K562 (cell line): ENCODE measurements around the gene ST6GALNAC2. TPM values are rescaled to one million over a fixed set of nuclear protein-coding genes. Genes with fewer than 3 reads are reported as not detected.

Experiments
- ARHGAP35 ChIP-seq: fragments of 450-650 bp; IDR thresholded peaks from 2 replicates; pipeline ENCODE4 v1.6.1; 2018; ENCODE audit not compliant: partially characterized antibody
- ARID3B ChIP-seq: fragments of 250-450 bp; sonication (Bioruptor Pico); IDR thresholded peaks from 2 replicates; pipeline ENCODE4 v1.4.0; 2020; ENCODE audit warnings: borderline replicate concordance
- ASH1L ChIP-seq: fragments of 450-650 bp; IDR thresholded peaks from 2 replicates; pipeline ENCODE4 v1.6.1; 2018; ENCODE audit warnings: borderline replicate concordance, mild to moderate bottlenecking, low read depth; ENCODE audit not compliant: partially characterized antibody
- CREB5 ChIP-seq: fragments of 250-450 bp; sonication (Bioruptor Pico); IDR thresholded peaks from 2 replicates; pipeline ENCODE4 v1.5.0; 2020; ENCODE audit warnings: mild to moderate bottlenecking
- CXXC5 ChIP-seq: fragments of 250-450 bp; sonication (Bioruptor Pico); IDR thresholded peaks from 2 replicates; pipeline ENCODE4 v1.8.0; 2022; ENCODE audit warnings: inconsistent platforms, mild to moderate bottlenecking, moderate library complexity
- FOXM1 ChIP-seq, 2 experiments: fragments of 450-650 bp in 1 of 2; sonication (generic) in 1 of 2; formaldehyde crosslinking in 1 of 2; IDR thresholded peaks; 2 replicates each; pipeline versions ENCODE4 v1.6.1 to v1.9.0; 2017 to 2022; ENCODE audit warnings: low read depth in 2 of 2, mild to moderate bottlenecking in 2 of 2, missing genetic modification reagents in 1 of 2, moderate library complexity in 1 of 2
- HDAC3 ChIP-seq: fragments of 450-650 bp; IDR thresholded peaks from 2 replicates; pipeline ENCODE4 v1.6.1; 2018; ENCODE audit warnings: borderline replicate concordance, mild to moderate bottlenecking, moderate library complexity; ENCODE audit not compliant: partially characterized antibody
- HMGN3 ChIP-seq: IDR thresholded peaks from 2 replicates; pipeline ENCODE4 v1.6.1; 2011; ENCODE audit warnings: borderline replicate concordance, low read depth, mild to moderate bottlenecking, mixed read lengths, low read length; ENCODE audit not compliant: insufficient read length; ENCODE audit errors: extremely low read depth
- ILF3 ChIP-seq: fragments of 450-650 bp; IDR thresholded peaks from 2 replicates; pipeline ENCODE4 v1.6.1; 2018; ENCODE audit warnings: antibody characterized with exemption, mild to moderate bottlenecking, moderate library complexity, borderline replicate concordance
- MEF2D ChIP-seq: conservative IDR thresholded peaks from 2 replicates; pipeline ENCODE4 v1.6.1; 2016; ENCODE audit warnings: low read depth, missing genetic modification characterization, missing compliant biosample characterization
- MTA2 ChIP-seq: fragments of 450-650 bp; IDR thresholded peaks from 2 replicates; pipeline ENCODE4 v1.6.1; 2016; ENCODE audit warnings: low read depth
- MYBL2 ChIP-seq, 2 experiments: fragments of 450-650 bp in 1 of 2; sonication (generic) in 1 of 2; formaldehyde crosslinking in 1 of 2; IDR thresholded peaks; 2 replicates each; pipeline versions ENCODE4 v1.6.1 to v1.8.1; 2017 to 2022; ENCODE audit warnings: borderline replicate concordance in 1 of 2, inconsistent platforms in 1 of 2, low read depth in 1 of 2, mild to moderate bottlenecking in 1 of 2, missing genetic modification reagents in 1 of 2, moderate library complexity in 1 of 2
- RBM25 ChIP-seq: fragments of 200-400 bp; formaldehyde crosslinking; IDR thresholded peaks from 2 replicates; pipeline ENCODE4 v1.6.1; 2018; ENCODE audit warnings: low read length, low read depth, moderate library complexity; ENCODE audit not compliant: severe bottlenecking
- SIN3A ChIP-seq, 2 experiments: fragments of 150-350 bp in 1 of 2; IDR thresholded peaks; 2 replicates each; pipeline ENCODE4 v1.6.1; 2011 to 2016; ENCODE audit warnings: borderline replicate concordance in 2 of 2, low read depth in 2 of 2, low read length in 2 of 2, mild to moderate bottlenecking in 2 of 2, moderate library complexity in 2 of 2; ENCODE audit not compliant: control insufficient read depth in 1 of 2
- SMAD1 ChIP-seq: fragments of 150-350 bp; IDR thresholded peaks from 2 replicates; pipeline ENCODE4 v1.6.1; 2014; ENCODE audit warnings: low read length, low read depth; ENCODE audit not compliant: partially characterized antibody
- SMARCC2 ChIP-seq: fragments of 450-650 bp; IDR thresholded peaks from 2 replicates; pipeline ENCODE4 v1.6.1; 2017; ENCODE audit warnings: antibody characterized with exemption, moderate library complexity, mild to moderate bottlenecking, low read depth
- SRF ChIP-seq, 2 experiments: fragments of 250-450, 450-650 bp in 1 of 2; sonication (Bioruptor Pico) in 1 of 2; sonication (generic) in 1 of 2; formaldehyde crosslinking; IDR thresholded peaks; 2 replicates each; pipeline versions ENCODE4 v1.5.0 to v1.5.1; 2020 to 2022; ENCODE audit warnings: mild to moderate bottlenecking in 1 of 2, missing genetic modification reagents in 1 of 2
- TARDBP ChIP-seq: fragments of 450-650 bp; IDR thresholded peaks from 2 replicates; pipeline ENCODE4 v1.6.1; 2016
- TBP ChIP-seq: optimal IDR thresholded peaks from 2 replicates; pipeline ENCODE3; 2011; ENCODE audit warnings: low read depth, low read length, improper control_type of control experiment
- U2AF2 ChIP-seq: fragments of 200-400 bp; formaldehyde crosslinking; optimal IDR thresholded peaks from 2 replicates; pipeline ENCODE3; 2017; ENCODE audit warnings: low read depth, mild to moderate bottlenecking, low read length
- ZNF197 ChIP-seq: fragments of 200-800 bp; sonication (Bioruptor generic); IDR thresholded peaks from 2 replicates; pipeline ENCODE4 v1.6.1; 2016; ENCODE audit warnings: low read depth, missing genetic modification characterization, missing compliant biosample characterization
- ZNF224 ChIP-seq: sonication (generic); formaldehyde crosslinking; IDR thresholded peaks from 2 replicates; pipeline ENCODE4 v1.8.0; 2022; ENCODE audit warnings: mild to moderate bottlenecking, missing genetic modification reagents
- ZNF431 ChIP-seq: sonication (generic); formaldehyde crosslinking; IDR thresholded peaks from 2 replicates; pipeline ENCODE4 v1.8.0; 2022; ENCODE audit warnings: mild to moderate bottlenecking, missing genetic modification reagents
- ZNF57 ChIP-seq: fragments of 450-650 bp; formaldehyde crosslinking; IDR thresholded peaks from 2 replicates; pipeline ENCODE4 v1.4.0; 2020; ENCODE audit warnings: mild to moderate bottlenecking, moderate library complexity
- ZNF695 ChIP-seq: fragments of 450-650 bp; formaldehyde crosslinking; IDR thresholded peaks from 2 replicates; pipeline ENCODE4 v1.4.0; 2020; ENCODE audit warnings: mild to moderate bottlenecking, moderate library complexity
- ZNF79 ChIP-seq: fragments of 250-450 bp; sonication (Bioruptor Pico); IDR thresholded peaks from 2 replicates; pipeline ENCODE4 v1.4.0; 2020; ENCODE audit warnings: low read depth, mild to moderate bottlenecking, moderate library complexity
- polyA plus RNA-seq, 8 experiments: library from polyadenylated mRNA; depleted of rRNA in 4 of 8; stranded (reverse) in 5 of 8; unstranded in 3 of 8; fragments of >200 nt; fragmentation: Nextera tagmentation in 2 of 8; fragmentation: Illumina TruSeq in 1 of 8; extraction: Ambion mirVana in 2 of 8; extraction: Trizol in 1 of 8; gene quantifications; 2 replicates each; pipeline versions ENCODE4 v1.2.1 to v1.2.3, GENCODE V29; 2011 to 2014; ENCODE audit warnings: inconsistent platforms in 1 of 8, missing spikeins in 1 of 8
- total RNA-seq, 7 experiments: library from RNA; depleted of rRNA in 6 of 7; stranded (reverse); fragments of >200 nt in 6 of 7; fragmentation: Illumina TruSeq in 2 of 7; extraction: Trizol in 2 of 7; gene quantifications; 2 replicates each; pipeline versions ENCODE4 v1.2.1 to v1.2.3, GENCODE V29; 2011 to 2021; ENCODE audit warnings: low replicate concordance in 1 of 7

The ST6GALNAC2 gene
- total and polyA plus RNA-seq, 9 of the 15 experiments (the other 6 are each of a cell fraction or from before 2014, with no cell fraction given): 0.18 TPM; not detected in 8

GRCh38 chr17:76528528-76529223 lies 57.0 kb downstream of the ST6GALNAC2 start (continued):
- no peak for TF ChIP-seq CREB5 (CRISPR knock-in tag)
- TF ChIP-seq CXXC5 (CRISPR knock-in tag): 0 out of 2 replicates have a peak, but pooled peaks have one; percentile 13
- no peak for TF ChIP-seq ARID3B (CRISPR knock-in tag)
- TF ChIP-seq U2AF2: no peak
- TF ChIP-seq SIN3A (IDR thresholded peaks at IDR 0.05; ENCODE audit: borderline replicate concordance in 2 of 2, control insufficient read depth in 1 of 2, low read depth in 2 of 2, low read length in 2 of 2): no peak
- no peak for TF ChIP-seq ASH1L
- TF ChIP-seq ZNF431 (CRISPR knock-in tag): no peak
- no peak for TF ChIP-seq ZNF79 (CRISPR knock-in tag)
- no peak for TF ChIP-seq ZNF224 (CRISPR knock-in tag)
- no peak for TF ChIP-seq TARDBP
- no peak for TF ChIP-seq HDAC3
- TF ChIP-seq RBM25: no peak
- no peak for TF ChIP-seq ARHGAP35
- TF ChIP-seq FOXM1 (IDR thresholded peaks at IDR 0.05; ENCODE audit: low read depth): no peak
- no peak for TF ChIP-seq FOXM1 (CRISPR knock-in tag; IDR thresholded peaks at IDR 0.05; ENCODE audit: low read depth)
- no peak for TF ChIP-seq ZNF695 (CRISPR knock-in tag)
- no peak for TF ChIP-seq MYBL2 (IDR thresholded peaks at IDR 0.05; ENCODE audit: low read depth)
- no peak for TF ChIP-seq MYBL2 (CRISPR knock-in tag; IDR thresholded peaks at IDR 0.05; ENCODE audit: borderline replicate concordance)
- no peak for TF ChIP-seq ZNF57
- TF ChIP-seq MTA2: peak; percentile 12; the same call in 1 of the 2 replicates
- TF ChIP-seq ILF3: no peak
- no peak for TF ChIP-seq SMAD1
- TF ChIP-seq TBP: no peak
- no peak for TF ChIP-seq ZNF197 (CRISPR knock-in tag)
- TF ChIP-seq SRF (CRISPR knock-in tag; IDR thresholded peaks at IDR 0.05): no peak
- no peak for TF ChIP-seq HMGN3
- TF ChIP-seq MEF2D: no peak
- no peak for TF ChIP-seq SMARCC2
